Glomerular visceral epithelial cell (primary cell): Measurements from ENCODE around the gene HCFC1R1.

Experiments
- DNase-seq: peaks from one replicate; pipeline ENCODE4 v3.0.0-alpha.2; 2016; ENCODE audit errors: extremely low spot score

HCFC1R1 gene

DNA sequence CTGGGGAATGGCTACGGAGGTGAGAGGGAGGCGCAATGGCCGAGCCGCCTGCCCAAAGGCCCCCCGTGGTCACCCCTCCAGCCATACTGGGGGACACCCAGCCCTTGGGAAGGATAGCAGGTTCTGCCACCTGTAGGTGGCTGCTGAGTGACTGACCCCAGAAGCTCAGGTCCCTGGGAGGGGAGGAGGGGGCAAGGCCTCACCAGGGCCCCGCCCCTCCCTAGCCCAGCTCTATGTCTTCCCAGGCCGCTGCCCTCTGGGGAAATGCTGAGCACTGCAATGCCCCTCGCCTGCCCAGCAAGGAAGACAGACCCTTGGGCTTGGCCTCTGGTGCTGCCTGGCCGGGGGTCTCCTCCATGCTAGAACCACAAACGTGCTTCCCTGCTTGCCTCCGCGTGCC, 22.4 kb downstream of the HCFC1R1 start:
- no peak for DNase-seq

DNA sequence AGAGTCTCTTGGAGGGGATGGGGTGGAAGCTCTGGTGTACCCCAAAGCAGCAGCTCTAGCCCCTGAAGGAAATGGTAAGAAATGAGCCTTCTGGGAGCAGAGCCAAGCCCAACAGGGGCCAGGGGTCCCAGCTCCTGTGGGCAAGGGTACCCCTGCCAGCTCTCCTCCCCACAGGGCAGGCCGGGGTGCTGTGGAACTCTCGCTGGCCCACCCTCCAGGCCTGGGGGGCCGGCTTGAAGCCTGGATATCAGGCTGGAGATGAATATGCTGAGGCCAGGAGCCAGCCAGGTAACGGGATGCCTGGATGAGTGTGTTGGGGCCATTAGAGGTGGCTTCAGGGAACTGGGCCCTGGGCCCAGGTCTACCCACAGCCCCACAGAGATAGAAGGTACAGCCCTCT, 23.2 kb downstream of the HCFC1R1 start:
- no peak for DNase-seq

DNA sequence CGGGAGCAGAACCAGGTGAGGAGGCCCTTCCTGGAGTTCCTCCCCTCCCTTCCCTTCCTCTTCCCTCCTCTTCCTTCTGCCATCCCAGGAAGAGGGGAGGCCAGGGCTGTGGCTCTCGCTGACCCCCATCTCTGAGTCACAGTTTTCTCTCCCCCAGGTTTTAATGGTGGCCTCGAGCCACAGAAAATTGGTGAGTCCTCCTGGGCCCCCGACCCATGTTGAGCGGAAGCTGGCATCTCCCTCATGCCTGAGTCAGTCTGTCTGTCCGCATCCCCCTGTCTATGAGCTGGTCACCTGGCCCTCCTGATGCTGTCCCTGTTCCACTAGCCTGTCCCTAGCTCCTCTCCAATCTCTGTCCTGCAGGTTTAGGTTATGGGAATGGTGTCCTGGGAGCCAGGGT, 23.8 kb downstream of the HCFC1R1 start:
- DNase-seq: no peak

DNA sequence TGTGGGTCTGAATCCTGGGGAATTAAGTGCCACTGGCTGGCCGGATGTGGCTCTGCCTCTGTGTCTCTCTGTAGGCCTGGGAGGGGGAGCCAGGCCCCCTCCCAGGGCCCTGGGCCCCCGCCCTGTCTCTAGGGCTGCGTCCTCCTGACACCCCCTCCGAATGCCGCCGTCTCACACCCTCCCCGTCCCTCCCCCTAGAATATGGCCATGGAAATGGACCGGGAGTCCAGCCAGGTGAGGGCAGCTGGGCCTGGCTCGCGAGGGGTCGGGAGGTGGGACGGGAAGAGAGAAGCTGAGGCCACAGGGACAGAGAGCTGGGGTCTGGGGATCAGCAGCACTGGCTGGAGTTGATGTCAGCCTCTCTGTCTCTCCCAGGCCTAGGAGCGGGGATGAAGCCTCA, 27.4 kb downstream of the HCFC1R1 start:
- DNase-seq: no peak

DNA sequence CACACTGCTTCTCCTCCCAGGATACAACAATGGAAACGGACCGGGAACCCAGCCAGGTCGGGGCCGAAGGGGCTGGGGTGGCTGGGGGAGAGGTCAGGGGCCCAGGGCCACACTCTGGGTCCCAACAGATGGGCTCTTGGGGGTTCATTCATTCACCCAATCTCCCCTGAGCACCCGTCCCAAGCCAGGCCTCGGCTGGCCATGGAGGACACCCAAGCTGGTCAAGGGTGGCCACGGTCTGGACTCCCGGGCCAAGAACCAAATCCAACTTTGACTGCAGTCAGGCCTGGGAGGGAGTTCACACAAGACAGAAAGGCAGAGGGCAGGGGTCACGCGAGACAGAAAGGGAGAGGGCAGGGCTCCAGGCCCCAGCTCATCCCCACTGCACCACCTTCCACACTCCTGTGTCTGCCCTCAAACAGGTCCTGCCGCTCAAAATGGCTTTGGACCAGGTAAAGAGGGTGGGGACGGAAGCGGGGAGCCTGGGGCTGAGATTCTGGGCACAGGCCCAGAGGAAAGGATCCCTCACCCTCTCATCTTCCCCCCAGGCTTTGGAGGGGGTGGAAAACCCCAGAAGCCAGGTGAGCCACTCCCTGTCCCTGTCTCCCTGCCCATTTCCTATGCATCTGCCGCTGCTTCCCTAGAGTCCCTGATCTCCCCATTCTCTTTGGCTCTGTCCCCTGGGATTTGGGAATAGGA, 31.2 kb downstream of the HCFC1R1 start:
- no peak for DNase-seq

DNA sequence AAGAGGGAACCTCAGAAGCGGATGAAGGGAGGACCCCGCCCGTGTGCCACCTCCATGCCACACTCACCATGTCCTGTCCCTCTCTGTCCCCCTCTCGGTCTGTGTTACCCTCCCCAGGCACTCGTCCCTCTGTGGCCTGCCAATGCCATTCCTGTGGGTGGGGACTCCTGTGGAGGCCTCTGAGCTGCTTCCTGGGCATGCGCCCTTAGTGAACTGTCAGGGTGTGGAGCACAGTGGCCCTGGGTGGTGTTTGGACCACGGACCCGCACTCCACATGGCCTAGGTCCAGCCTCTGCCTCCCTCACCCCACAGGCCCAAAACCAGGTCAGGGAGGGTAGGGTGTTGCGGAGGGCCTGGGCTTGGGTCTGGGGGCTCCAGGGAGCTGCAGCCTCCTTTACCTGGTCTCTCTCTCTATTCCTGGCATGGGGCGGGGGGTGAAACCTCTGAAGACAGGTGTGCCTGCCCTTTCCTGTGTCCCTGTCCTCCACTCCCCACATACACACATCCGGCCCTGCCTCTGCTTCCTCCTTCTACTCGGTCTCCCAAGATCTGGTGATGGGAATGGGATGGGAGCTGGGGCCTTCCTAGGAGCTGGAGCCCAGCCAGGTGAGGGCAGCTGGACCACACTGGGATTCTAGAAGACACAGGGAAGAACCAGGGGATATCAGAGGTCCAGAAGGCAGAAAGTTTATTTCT, 32.0 kb downstream of the HCFC1R1 start:
- no peak for DNase-seq

DNA sequence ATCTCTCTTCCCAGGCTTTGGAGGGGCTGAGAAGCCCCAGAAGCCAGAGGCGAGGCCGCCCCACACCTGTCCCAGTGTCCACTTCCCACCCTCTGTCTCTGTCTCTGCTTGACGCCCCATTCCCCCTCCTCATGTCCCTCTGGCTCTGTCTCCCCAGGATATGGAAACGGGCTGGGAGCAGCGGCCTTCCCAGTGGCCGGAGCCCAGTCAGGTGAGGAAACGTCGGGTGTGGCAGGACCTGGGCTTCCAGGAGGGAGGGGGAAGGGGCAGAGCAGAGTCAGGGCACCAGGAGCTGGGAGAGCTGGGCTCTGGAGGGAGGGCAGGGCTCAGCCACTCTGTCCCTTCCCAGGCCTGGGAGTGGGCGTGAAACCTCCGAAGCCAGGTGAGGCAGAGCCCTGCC, 32.9 kb downstream of the HCFC1R1 start:
- no peak for DNase-seq

DNA sequence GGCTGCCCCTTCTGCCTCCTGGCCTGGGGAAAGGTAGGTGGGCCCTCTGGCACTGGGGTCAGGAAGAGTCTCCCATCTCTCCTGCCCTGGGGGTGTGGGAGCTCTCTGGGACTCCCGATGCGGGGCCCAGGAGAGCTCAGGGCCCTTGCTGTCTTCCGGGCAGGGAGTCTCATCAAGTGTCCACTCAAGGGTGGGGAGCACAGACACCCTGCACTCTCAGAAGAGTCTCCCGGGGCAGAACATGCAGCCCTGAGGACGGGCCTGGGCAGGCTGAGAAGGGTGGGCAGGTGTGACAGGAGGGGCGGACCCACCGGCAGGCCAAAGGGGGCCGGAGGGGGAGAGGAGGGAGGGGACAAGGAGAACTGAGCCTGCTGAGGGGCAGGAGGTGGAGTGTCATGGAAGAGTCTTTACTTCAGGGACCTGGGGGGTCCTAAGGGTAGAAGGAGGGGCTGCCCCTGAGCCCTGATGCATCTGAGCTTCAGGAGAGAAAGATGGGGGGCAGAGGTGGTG, 35.1 kb downstream of the HCFC1R1 start:
- DNase-seq: no peak

DNA sequence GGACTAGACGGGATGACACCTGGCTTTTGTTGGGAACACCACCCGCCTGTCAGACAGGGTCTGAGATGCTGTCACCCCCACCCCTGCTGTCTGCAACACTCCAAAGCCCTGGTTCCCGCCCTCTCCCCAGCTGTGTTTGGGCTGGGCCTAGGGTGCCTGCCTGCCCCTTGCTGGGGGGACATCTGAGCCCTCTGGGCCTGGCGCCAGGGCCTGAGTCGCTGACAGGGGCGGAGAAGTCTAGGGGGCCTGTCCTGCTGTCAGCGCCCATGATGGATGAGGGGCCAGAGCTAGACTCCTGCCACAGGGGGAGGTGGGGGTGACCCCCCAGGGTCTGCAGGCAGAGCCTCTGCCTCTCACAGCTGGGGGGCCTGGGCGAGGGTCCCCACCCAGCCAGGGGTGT, 35.9 kb downstream of the HCFC1R1 start:
- peak; percentile 42 for DNase-seq

DNA sequence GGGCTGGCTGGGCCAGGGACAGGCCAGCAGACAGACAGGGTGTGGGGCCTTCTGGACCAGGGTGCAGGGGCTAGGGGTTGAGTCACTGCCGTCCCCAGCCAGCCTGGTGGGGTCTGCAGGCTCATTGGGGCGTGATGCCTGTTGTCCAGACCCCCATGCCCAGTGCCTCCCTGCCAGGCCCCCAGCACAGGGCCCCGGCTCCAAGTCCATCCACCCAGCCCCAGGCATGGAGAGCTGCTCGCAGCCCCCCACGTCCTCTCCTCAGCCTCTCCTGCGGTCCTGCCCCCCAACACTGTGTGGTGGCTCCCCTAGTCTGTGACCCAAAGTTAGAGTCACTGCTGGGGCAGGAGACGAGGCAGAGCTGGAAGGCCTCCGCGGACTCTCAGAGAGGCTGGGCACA, 36.5 kb downstream of the HCFC1R1 start:
- no peak for DNase-seq

DNA sequence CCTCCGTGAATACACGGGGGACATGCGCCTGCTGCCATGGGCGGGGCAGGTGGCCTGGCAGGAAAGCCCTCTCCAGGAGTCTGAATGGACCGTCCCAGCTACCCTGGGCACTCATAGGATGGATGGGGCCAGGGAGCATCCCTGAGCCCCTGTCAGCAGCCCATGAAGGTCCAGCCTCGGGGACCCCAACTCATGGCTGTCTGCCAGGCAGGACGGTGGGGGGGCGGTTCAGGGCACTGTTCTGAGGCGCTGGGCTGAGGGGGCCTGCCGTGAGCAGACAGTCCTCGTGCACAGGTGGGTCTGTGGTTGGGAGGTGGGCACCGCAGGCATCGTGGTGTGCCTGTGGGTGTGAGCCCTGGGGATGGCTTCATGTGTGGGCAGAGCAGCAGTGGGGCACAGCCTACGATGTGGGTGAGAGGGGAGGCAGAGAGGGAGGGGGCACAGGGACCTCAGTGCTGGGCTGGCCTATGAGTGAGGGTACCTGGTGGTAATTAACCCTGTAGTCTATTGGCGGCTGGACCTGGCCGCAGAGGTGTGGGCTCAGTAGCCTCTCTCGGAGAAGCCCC, 37.0 kb downstream of the HCFC1R1 start:
- no peak for DNase-seq

DNA sequence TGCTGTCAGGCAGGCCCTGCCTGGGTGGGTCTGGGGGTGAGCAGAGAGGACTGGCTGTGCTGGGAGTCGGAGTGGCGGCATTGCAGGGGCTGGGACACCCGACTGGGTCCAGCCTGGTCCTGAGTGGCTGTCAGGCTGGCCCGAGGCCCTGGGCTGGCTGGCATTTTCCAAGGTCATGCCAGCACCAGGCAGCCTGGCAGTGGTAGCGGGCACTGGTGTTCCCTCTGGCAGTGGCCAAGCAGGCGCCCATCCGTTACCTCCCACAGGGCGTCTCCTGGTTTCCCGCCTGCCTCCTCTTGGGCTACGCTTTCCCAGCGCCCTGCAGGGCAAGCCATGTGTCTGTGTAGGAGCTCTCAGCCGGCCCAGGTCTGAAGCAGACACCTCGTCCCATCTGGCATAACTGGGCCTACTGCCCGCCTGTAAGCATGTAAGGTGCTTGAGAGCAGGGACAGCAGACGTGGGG, 37.8 kb downstream of the HCFC1R1 start:
- DNase-seq: no peak

DNA sequence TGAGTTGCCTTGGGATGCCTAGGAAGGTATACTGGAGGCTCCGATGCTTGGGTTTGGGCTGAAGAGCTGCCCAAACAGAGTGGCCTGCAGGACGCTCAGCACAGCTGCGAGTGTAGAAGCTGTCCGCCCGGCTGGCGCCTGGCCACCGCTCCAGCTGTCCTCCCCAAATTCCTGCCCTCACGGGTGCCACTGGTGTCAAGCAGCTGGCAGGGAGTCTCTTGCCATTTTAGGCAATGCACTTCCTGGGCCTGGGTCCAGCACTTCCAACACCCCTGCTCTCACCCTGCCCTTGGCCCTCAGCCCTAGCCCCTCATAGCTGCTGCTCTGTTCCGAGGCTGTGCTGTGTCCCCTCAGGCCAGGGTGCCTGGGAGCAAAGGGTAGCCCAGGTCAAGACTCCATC, 38.3 kb downstream of the HCFC1R1 start:
- no peak for DNase-seq

DNA sequence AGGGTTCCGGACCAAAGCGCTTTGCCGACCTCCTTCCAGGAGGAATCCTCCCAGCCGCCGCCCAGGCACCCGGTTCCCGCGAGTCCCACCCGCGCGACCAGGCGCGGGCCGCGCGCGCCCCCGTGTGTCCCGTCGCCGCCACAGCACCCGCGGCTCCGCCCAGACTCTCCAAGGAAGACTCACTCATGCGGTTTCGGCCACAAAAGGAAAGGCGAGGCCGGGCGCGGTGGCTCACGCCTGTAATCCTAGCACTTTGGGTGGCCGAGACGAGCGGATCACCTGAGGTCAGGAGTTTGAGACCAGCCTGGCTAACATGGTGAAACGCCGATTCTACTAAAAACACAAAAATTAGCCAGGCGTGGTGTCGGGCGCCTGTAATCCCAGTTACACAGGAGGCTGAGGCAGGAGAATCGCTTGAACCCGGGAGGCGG, 40.0 kb downstream of the HCFC1R1 start:
- DNase-seq: peak; percentile 85

DNA sequence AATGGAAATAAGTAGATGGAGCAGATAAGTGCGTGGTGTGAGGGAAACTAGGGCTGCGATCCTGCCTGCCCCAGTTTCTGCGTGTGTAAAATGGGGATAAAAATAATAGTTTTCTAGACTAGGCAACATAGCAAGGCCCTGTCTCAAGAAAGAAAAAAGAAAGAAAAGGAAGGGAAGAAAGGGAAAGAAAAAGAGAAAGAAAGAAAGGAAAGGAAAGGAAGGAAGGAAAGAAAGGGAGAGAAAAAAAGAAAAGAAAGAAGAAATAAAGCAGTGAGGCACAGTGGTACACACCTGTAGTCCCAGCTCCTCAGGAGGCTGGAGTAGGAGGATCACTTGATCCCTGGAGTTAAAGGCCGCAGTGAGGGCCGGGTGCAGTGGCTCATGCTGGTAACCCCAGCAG, 41.3 kb downstream of the HCFC1R1 start:
- no peak for DNase-seq

DNA sequence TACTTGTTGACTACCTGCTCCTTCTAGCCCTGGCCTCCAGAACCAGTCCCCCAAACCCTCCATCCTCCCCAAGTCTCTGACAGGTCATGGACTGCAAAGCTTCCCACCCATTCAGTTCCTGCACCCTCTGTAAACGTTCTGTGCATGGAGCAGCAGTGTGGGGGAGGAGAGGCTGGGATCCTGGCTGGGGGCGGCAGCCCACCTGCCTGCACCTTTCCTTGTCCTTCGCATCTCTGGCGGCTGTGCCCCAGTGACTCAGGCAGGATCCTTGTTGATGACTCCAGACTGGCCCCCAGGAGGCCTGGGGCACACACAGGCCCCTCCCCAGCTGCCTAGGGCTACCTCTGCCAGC, 41.9 kb downstream of the HCFC1R1 start:
- DNase-seq: no peak

DNA sequence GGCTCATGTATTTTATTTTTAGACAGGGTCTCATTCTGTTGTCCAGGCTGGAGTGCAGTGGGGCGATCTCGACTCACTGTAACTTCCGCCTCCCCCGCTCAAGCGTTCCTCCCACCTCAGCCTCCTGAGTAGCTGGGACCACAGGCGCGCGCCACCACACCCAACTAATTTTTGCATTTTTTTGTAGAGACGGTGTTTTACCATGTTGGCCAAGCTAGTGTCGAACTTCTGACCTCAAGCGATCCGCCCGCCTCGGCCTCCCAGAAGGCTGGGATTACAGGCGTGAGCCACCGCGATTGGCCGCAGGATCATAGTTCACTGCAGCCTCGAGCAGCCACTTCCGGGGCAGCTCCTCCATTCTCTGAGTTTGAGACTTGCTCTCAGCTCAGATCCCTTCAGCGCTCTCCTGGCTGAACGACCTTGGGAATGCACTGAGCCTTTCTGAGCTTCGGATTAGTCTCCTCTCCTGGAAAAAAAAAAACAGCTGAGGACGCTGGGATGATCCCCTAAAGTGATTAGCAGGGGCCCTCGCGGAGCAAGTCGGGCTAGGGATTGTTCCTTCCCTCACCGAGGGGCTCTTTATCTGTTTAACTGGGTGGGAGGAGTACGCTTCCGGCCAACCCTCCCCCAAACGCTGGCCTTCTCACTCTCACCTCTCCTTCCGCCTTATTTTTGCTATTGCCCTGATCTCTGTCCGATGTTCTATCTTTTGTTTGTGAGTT, 42.4 kb downstream of the HCFC1R1 start:
- no peak for DNase-seq

DNA sequence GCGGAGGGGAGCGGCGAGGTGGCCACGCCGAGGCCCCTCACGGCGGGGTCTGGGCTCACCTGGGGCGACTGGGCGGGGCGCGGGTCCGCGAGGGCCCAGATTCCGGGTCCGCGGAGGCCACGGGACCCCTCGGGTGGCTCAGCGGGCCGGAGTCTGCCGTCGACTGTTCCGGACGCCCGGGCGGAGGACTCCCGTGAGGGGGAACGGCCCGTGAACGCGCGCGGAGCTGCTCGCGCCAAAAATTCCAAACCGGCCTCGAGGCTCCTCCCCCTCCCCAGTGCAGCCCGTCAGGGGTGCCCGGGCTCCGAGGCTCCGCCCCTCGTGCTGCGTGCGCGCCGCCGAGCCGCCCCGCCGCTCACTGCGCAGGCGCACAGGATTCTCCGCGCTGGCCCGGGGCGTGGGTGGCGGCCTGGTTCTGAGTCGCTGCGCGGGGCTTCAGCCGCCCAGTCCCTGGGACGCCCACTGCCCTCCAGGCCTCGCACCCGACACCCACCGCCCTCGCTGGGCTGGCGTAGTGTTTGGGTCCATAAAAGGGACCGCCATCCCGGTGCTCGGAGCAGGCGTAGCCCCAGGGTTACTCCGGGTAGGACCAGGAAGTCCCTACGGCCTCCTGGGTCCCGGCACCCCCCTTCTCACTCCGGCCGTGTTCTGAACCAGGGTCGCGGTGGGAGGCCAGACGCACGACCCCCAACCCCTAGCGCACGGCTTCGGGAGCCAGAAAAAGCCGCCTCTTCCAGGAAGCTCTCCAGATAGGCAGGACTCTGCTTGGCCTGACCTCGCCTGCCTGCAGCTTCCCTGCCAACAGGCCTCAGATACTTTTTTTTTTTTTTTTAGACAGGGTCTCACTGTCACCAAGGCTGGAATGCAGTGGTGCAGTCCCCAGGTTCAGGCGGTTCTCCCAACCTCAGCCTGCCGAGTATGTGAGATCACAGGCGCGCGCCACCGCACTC, 43.2 kb downstream of the HCFC1R1 start, which contains the start of gene PKMYT1:
TSS of gene PKMYT1 (minus strand) at position 220 of the 950 bp plus-strand sequence. CDS start 789 bp downstream, outside the sequence.
- peak; percentile 90 for DNase-seq

DNA sequence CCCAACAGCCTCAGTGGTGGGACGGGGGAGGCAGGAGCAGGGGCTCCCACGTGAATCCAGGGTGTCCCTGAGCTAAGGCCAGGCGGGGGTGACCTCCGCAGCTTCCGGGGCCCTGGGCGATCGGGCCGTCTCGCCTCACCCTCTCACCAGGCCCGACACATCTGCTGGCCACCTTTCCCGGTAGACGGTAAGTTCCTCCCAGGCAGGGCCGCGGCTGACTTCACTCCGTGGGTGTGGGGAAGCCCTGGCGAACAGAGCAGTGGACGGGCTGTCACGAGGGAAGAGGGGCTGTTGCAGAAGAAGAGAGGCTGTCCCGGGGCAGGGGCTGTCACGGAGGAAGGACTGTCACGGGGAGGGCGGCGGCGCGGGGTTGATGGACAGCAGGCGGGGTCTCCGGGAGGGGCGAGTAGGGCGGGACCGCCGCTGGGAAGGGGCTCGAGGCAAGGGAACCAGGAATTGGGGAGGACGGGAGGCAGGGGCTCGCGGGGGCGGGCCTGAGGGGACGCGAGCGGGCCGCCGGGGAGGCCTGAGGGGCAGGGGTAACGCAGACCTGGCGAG, 44.0 kb downstream of the HCFC1R1 start:
- peak; percentile 30 for DNase-seq

DNA sequence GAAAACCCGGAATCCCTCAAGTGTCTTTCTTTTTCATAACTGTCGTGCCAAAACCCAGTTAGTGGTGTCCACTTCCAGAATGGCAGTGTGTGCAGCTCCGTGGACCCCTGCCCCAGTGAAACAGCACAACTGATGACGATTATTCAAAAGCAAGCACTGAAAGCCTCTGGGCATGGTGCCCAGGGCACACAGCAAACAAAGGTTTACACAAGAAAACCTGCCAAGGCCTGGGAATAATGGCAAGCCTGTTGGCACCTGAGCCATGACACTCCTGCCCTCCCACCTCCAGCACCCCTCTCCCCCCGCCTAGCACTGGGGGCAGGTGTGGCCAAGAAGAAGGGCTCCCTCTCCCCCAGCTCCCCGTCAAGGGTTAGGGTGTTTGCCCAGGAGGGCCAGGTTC, 46.3 kb downstream of the HCFC1R1 start:
- DNase-seq: no peak

DNA sequence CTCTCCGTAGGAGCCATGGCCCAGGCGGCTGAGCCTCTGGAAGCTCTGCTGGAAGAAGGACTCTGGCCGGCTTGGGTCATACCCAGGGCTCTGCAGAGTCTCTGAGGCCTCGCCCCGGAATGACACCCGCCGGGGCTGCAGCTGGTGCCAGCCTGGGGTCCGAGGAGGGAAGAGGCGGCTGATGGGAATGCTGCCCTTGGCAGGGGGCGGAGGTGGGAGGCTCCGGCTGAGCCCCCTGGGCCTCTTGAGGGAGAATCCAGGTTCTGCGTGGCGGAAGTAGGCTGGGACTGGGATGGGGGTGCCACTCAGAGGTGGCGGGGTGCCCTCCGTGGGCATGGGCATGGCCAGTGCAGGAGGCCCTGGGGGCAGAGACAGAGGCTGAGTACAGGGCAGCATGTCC, 47.1 kb downstream of the HCFC1R1 start:
- DNase-seq: no peak
